Activated CD8-positive, alpha-beta memory T cell treated with anti-CD3 and anti-CD28 coated beads, Interleukin-2, amount 50 U/mL, for 24 hours (primary cell): ENCODE measurements around the gene MYOC.
A peak's percentile ranks its signal among the peaks of the same experiment; 100 is the strongest.
"Not testable (repeated sequence)": the region's sequence is repeated elsewhere in the genome, so short reads cannot be mapped to it uniquely, and the experiment has no call there.

Experiments used
- DNase-seq: peaks from one replicate; pipeline ENCODE4 v3.0.0-alpha.2; 2020; ENCODE audit errors: extremely low read depth

Gene MYOC

DNA sequence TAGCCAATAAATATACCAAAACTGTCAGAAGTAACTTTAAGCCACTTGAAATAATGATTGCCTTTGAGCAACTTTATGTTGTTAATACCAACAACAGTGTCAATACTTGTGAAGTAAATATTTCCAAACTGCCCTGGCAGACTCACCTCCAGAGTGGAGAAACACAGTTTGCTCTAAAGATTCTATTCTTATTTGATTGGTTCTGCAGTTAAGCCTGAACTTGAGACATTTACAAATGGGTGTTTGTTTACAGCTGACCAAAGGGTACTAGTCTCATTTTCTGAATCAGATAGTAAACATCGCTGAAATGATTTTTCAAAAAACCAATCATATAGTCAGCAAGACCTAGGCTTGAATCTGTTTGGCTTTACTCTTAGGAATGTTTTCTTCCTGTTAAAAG, 1.3 kb upstream of the MYOC start:
- no peak for DNase-seq

DNA sequence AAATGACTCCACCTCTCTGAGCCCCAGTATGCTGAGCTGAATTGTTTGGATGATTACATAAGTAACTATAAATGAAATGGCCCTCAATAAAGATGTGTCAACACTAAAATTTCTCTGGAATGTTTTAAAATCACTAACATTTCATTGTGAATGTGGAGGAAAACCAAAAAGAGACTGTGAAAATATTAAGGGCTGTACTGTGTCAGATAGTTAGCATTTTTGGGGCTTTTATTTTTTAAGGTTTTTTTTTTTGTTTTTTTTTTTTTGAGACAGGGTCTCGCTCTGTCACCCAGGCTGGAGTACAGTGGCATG, 6.3 kb downstream of the MYOC start:
- no peak for DNase-seq

DNA sequence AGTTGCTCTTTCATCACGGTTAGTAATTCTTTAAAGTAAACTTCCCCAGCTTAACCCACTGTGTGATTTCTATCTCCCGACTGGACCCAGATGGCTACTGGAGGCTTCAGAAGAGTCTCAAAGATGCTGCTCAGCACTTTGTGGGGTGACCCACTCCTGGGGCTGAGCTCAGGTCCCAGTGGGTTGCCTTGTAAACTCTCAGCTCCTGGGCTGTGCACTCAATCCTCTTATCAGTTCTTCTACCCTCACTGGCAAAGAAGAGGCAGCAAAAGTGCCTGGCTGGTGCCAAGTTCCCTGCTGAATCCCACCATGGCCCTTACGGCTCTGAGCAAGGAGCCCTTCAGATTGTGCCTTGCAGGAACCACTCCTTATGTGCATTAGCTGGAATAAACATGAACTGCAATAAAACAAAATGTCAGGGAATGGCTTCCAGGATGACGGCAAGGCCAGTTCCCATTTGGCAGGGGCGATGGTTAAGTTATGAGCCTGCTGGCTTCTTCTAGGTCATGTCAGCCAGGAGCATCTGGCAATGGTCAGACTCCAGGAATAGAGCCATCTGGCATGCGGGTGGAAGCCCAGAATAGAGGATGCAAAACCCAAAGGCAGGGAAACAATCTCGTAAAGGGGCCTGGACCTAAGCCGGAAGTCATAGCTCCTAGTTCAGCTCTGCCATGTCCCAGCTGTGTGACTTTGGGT, 6.8 kb downstream of the MYOC start:
- DNase-seq, result no peak

DNA sequence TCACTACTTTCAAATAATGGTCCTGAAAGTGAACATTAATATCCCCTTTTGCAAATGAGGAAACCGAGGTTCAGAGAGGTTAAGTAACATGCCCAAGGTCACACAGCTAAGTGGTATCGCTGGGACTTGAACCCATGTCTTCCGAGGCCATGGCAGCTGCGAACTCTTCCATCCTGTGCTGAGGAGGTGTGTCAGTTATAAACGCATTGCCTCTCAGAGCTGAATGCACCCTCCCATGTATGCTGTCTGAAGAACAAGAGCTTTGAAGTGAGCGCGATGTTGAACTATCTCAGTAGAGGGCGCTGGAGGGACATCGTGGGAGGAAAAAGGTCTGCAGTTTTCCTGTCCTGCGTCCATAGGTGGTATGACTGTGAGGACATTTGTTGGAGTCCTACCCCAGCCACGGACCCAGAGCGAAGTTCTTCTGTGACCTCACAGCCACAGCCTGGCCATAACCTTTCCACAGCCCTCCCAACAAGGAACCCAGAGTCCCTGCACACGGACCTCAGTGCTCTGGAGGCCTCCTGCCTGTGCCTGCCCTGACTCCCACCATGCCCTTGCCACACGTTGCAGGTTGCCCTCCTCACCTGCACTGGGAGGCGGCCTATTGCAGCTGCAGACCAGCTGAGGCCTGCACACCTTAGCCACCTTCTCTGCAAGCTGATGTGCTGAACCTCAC, 7.5 kb downstream of the MYOC start:
- DNase-seq, result peak; percentile 32

DNA sequence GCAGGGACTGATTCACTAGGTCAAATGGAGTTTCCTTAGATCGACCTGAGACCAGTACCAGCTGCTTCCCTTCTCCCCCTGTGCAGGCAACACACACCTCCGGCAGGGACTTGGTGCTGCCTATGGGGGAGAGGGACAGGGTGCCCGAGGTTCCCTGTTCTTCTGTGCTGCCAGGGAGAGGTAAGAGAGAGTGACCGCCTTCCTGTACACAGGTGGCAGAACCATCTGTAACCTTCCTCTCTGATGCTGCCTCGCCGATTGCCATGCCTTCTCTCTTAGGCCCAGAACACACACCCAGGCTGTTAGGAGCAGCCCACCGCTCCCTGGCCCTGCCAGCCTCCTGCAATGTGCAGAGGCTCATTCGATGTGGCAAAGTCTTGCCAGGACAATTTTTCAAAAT, 9.3 kb downstream of the MYOC start:
- no peak for DNase-seq

DNA sequence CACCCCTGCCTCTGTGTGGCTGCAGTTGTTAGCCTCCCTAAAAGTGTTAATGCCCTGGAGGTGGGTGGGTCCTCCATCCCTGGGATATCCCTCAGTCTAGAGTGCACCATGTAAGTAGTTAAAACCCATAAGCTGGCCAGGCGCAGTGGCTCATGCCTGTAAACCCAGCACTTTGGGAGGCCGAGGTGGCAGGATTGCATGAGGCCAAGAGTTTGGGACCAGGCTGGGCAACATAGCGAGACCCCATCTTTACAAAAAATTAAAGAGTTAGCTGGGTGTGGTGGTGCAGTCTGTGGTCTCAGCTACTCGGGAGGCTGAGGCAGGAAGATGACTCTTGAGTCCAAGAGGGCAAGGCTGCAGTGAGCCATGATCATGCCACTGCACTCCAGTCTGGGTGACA, 10.3 kb downstream of the MYOC start:
- no peak for DNase-seq

DNA sequence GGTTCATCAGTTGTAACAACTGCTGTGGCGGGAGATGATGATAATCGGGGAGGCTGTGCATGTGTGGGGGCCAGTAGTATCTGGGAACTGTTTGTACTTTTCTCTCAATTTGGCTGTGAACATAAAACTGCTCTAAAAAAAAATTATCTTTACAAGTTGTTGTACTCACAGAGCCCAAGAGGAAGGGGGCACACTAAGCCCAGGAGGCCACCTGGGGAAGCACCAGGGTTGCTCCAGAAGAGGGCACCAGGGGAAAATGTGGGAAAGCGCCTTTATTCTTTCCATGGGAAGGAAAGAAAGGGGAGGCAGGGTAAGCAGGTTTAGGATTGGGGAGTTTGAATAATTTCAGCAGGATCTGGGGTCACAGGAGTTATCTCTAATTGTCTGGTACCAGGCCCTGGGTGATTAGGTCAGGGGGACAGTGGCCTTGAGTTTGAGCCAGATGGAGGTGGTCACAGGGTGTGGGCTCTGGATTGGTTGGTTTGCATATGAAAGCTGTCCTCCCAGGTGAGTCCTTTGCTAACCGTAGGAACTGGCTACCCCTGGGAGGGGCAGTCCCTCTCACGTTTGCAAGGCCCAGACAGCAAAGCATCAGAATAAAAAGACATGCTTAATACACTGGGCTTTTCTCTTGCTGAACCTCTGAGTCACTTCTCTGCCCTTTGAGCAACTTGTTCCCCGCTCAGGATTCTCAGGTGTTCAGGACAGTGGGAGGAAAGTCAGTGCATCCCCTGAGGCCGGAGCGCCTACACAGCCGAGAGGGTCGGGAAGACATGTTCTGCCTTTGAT, 11.2 kb downstream of the MYOC start:
- DNase-seq, result no peak

DNA sequence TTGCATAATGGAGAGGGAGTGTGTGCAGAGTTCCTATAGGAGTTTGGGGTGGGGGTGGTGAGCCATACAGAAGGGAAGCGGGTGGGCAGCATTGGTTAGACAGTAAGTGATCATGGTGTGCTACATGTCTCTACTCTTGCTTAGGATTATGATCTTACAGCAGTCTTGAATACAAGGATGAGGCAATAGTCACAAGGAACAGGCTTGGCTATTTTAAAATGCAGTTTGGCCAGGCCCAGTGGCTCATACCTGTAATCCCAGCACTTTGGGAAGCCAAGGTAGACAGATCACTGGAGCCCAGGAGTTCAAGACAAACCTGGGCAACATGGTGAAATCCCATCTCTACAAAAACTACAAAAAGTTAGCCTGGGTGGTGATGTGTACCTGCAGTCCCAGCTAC, 12.3 kb downstream of the MYOC start:
- DNase-seq, result no peak

DNA sequence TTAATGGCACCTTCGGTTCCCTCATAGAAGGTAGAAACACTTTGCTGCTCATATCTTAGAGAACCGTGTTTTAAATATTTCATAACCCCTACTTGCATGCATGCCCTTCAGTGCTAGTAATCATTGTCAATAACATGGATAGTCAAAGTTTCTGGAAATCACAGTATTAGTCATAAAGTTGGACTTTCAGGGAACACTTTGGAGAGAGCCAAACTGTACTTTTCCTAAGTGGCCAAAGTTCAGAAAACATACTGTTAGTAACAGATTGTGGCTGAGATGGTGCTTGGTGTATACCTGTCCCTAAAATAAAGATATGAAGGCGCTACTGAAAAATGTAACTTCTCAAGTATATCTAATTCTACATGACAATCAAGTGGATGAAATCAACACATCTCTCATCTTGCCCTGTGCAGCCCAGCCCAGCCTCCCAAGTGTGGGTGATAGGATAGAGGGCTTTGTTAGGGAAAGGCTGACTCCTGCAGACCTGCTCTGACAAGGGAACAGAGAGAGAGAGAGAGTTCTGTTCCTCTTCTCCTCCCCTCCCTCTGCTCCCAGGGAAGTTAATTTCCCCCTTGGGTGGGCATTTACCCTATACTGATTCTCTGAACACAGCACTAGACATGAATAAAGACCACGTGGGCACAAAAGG, 14.4 kb downstream of the MYOC start:
- no peak for DNase-seq

DNA sequence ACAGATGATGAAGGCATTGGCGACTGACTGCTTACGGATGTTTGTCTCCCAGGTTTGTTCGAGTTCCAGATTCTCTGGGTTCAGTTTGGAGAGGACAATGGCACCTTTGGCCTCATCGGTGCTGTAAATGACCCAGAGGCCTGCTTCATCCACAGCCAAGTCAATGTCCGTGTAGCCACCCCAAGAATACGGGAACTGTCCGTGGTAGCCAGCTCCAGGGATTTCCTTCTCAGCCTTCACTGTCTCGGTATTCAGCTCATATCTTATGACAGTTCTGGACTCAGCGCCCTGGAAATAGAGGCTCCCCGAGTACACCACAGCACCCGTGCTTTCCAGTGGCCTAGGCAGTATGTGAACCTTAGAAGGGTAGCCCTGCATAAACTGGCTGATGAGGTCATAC, 16.3 kb downstream of the MYOC start:
- DNase-seq, result no peak

DNA sequence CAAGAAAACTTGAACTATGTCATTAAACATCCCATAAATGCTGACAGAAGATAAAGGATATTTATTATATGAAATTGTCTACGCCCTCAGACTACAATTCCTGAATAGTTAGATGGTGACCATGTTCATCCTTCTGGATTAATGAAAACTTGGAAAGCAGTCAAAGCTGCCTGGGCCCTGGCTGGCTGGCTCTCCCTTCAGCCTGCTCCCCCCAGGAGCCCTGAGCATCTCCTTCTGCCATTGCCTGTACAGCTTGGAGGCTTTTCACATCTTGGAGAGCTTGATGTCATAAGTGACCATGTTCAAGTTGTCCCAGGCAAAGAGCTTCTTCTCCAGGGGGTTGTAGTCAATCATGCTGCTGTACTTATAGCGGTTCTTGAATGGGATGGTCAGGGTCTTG, 16.8 kb downstream of the MYOC start:
- DNase-seq, result no peak

DNA sequence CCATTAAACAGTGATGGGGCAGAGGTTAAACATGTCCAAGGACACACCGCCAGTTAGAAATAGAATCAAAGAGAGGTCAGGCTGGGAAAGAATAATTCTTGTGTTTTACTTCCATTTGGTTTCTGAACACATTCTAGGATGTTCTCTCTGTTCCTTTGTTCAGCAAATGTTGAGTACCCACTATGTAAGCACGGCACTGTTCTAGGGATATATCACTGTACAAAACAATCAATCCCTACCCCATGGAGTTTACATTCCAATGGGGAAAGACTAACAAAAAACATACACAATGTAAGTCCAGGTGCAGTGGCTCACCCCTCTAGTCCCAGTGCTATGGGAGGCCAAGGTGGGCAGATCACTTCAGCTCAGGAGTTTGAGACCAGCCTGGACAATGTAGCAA, 24.3 kb downstream of the MYOC start:
- DNase-seq, result no peak

DNA sequence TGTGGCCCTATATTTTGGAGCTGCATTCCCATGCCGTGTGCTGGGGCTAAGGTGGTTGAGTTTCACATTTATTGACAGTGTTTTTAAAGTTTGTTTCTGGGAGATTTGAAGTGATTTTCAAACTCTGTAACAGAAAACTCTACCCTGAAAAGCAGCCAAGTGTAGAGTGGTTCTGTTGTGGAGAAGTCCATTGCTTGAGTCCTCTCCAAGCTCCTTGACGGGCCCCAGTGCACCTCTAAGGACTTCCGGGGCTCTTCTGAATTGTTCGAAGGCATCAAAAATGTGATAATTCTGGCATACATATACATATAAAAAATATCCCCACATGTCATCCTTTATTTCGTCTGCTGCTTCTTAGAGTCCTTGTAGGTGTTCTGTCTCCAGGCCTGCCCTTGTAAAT, 25.5 kb downstream of the MYOC start:
- DNase-seq, result no peak

DNA sequence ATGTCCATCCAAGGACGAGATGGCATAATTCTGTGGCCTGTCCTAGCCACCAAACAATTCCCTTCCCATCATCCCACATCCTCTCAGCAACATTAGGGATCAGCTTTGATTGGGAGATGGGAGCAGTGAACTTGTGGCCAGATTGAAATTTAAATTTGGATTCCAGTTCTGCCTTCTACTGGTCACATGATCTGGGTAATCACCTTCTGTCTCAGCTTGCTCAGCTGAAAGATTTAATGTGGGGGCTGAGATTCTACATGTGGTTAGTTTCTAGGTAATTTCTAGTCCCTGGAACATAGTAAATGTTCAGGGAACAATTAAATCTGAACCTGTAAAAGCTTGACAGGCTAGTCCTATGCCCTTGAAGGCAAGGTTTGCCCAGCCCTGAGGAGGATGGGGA, 27.3 kb downstream of the MYOC start:
- no peak for DNase-seq

DNA sequence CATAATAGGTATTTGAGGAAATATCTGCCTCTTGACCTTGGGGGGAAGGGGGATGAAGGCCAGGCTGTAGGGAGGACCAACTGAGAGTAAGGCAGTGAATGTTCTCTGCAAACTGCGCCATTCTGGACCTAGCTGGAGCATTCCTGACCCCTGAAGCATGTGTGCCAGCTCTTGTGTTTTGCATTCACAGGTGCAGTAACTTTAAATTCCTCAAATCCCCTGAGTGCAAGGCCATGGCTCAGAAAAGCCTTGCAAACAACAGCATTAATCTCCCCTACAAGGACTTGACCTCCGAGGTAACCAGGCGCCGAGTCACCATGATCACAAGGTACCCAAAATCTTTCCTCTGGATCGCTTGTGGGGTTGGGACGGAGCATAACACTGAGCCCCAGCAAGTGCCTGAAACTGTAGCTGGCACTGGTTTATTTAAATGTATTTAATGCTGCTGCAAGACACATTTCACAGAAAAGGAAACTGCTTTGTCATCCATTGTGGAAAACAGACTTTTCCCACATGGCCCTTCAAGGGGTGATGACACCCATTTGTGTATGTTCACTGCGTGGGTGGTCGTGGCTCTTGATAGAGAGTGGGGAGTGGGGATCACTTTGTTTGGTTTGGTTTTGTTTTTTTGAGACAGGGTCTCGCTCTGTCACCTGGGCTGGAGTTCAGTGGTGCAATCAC, 28.7 kb downstream of the MYOC start:
- no peak for DNase-seq

DNA sequence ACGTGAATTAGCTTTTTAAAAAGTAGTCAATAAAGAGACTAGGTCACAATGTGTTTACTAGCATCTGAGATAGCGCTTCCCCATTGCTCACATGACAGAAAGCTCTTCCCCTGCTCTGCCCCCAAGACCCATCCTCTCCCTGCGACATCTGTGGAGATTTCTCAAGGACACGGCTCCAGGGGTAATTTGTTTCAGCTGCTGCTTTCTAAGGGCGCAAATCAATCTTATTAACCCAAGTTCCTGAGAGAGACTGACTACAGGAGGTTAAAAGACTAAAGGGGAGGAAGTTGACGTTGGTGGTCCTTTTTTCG, 30.4 kb downstream of the MYOC start, which contains the start of gene MYOCOS:
Gene MYOCOS (plus strand): TSS at position 92 of the 311 bp plus-strand sequence. CDS start 1,641 bp downstream, outside the sequence.
- DNase-seq, result no peak

DNA sequence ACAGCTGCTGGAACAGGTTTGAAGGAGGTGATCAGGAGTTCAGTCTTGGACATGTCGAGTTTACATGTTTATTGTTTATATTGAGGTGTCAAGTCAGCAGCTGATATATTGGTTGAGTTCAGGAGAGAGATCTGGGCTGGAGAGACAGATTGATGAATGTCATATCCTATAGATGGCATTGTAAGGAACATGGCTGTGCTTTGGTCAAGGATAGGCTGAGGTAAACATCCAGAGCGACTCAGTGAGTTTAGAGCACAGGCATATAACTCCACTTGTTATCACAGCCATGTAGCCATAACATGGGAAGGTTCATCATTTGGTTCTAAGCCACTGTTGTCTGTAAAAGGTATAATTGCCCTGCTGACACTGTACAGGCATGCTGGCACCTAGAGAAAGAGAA, 35.9 kb downstream of the MYOC start:
- no peak for DNase-seq

DNA sequence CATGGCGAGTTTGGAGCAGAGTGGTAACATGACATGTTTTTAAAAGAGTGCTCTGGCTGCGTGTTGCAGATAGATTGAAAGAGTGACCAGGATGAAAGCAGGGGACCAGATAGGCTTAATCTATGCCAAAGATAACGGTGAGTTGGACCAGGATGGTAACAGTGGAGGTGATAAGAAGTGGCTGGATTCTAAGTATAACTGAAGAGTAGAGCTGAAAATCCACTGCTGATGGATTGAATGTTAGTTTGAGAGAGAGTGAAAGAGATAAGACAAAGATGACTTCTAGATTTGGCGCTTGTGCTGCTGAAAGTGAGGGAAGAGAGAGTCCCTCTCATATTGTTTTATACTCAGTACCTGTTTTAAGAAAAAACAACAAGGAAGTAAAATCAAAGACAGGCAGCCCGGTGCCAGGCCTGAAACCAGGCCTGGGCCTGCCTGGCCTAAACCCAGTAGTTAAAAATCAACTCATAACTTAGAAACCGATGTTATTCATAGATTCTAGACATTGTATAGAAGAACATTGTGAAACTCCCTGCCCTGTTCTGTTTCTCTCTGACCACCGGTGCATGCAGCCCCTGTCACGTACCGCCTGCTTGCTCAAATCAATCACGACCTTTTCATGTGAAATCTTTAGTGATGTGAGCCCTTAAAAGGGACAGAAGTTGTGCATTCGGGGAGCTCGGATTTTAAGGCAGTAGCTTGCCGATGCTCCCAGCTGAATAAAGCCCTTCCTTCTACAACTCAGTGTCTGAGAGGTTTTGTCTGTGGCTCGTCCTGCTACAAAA, 37.2 kb downstream of the MYOC start:
- not testable (repeated sequence) for DNase-seq

DNA sequence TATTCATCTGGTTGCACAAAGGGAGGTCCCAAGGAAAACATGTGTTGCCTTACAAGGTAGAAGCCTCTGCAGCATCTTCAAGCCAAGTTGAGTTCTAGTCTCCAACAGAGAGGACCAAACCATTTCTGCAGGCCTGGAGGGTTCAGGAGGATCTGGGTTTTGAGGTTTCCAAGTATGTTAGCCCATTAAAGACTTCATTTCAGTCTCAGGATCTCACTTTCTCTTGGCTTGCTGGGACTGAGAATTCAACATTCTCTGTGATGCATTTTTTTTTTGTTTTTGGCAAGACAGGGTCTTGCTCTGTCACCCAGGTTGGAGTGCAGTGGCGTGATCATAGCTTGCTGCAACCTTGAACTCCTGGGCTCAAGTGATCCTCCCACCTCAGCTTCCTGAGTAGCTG, 39.2 kb downstream of the MYOC start:
- DNase-seq, result no peak

DNA sequence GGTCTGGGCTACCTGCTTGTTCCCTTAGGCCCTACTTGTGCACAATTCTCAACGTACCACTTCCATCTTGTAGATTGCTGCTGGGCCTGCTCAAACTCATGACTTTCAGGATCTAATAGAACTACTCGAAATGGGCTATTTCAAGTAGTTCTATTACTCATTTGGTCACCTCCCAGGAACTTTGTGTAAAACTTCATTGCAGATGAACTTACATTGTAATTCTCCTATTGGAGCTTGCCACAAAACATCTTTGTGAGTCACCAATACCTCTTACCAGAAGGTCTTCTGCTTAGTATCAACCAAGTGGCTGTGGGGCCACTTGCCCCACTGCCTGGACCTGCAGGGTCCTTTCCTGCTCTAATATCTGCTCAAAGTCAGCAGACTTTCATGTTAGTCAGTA, 41.2 kb downstream of the MYOC start:
- DNase-seq, result no peak

DNA sequence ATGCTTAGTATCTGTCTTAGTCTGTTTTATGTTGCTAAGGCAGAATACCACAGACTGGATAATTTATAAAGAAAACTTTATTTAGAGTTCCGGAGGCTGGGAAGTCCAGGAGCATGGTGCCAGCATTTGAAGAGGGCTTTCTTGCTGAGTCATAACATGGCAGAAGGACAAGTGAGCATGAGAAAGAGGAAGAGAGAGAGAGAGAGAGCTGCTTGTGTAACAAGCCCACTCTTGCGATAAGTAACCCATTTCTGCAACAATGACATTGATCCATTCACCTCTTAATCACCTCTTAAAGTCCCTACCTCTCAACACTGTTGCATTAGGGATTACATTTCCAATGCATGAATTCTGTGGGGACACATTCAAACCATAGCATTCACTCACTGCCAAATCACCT, 42.1 kb downstream of the MYOC start:
- no peak for DNase-seq
